Prostate gland (tissue), 2 donors: ENCODE results near the gene HBA2.

Source experiments
- CTCF ChIP-seq, 4 experiments: fragments of 200-600 bp in 2 of 4; fragments of 450-650 bp in 2 of 4; sonication (generic) in 2 of 4; IDR thresholded peaks; 1 replicate in 3 of 4; 2 replicates in 1 of 4; pipeline ENCODE4 v1.5.1; 2016 to 2019; ENCODE audit warnings: antibody characterized with exemption in 4 of 4, mild to moderate bottlenecking in 2 of 4, moderate library complexity in 2 of 4
- POLR2AphosphoS5 ChIP-seq: sonication (generic); formaldehyde crosslinking; IDR thresholded peaks from one replicate; pipeline ENCODE4 v1.6.1; 2017; ENCODE audit warnings: antibody characterized with exemption

GRCh38 chr16:189604-190186 is 17.0 kb downstream of the HBA2 start:
- TF ChIP-seq CTCF (IDR thresholded peaks at IDR 0.05) = no peak
- no peak for TF ChIP-seq POLR2AphosphoS5
